ENCODE data around the gene VPS26C. TPM values are rescaled to one million over a fixed set of nuclear protein-coding genes. Genes with fewer than 3 reads are reported as not detected.
A peak's percentile ranks its signal among the peaks of the same experiment; 100 is the strongest.

The VPS26C gene
- total and polyA plus RNA-seq, 2 donors, result 29.4 to 36.2 TPM

DNA sequence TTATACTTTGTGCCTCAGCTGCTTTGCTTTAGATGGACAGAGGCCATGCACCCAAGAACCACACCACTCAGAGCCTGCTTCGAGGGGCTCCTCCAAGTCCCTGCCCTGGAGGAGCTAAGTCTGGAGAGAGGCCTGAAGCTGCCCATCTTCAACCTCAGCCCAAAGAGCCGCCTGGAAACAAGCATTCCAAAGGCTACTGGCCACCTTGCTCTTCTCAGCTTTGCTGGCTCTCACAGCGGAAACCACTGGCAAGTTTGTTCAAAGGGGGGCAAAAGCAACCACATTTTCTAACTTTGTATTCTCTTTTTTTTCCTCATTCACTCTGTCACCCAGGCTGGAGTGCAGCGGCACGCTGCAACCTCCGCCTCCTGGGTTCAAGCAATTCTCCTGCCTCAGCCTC lies 23.2 kb downstream of the VPS26C start:
- H3K27ac ChIP-seq (ENCODE audit: low read depth in 1 of 2, low read length in 1 of 2), result no peak overlapping the region
- H3K27me3 ChIP-seq (ENCODE audit: control insufficient read depth in 2 of 2, insufficient read depth in 1 of 2, low read length in 1 of 2), result no peaks in the 10 kb centered on the region
- peaks cover 6 to 11% of the 10 kb centered on the region in 2 donors for H3K36me3 ChIP-seq (ENCODE audit: control insufficient read depth in 2 of 2, insufficient read depth in 2 of 2, low read length in 1 of 2)
- H3K4me3 ChIP-seq (ENCODE audit: low read length in 2 of 2), result no peak overlapping the region
- peaks cover 9 to 17% of the 10 kb centered on the region in 2 donors for H3K4me1 ChIP-seq (ENCODE audit: control insufficient read depth in 2 of 2, insufficient read depth in 2 of 2, low read length in 2 of 2)
- DNase-seq (ENCODE audit: low read depth in 6 of 9, low spot score in 9 of 9), result no peak
- H3K9me3 ChIP-seq (ENCODE audit: control insufficient read depth in 2 of 2, insufficient read depth in 1 of 2, low read length in 1 of 2), result no peaks in the 10 kb centered on the region
- WGBS, result 98% methylated on average over 6 of the region's 6 CpGs

- 97% methylated on average over 7 of the region's 7 CpGs for WGBS
- H3K36me3 ChIP-seq (ENCODE audit: control insufficient read depth in 2 of 2, insufficient read depth in 2 of 2, low read length in 1 of 2), result peaks cover 17 to 21% of the 10 kb centered on the region in 2 donors
- DNase-seq (ENCODE audit: low read depth in 6 of 9, low spot score in 9 of 9), result no peak
- H3K27me3 ChIP-seq (ENCODE audit: control insufficient read depth in 2 of 2, insufficient read depth in 1 of 2, low read length in 1 of 2), result no peaks in the 10 kb centered on the region
- H3K4me1 ChIP-seq (ENCODE audit: control insufficient read depth in 2 of 2, insufficient read depth in 2 of 2, low read length in 2 of 2), result peaks cover 9 to 20% of the 10 kb centered on the region in 2 donors
- no peaks in the 10 kb centered on the region for H3K9me3 ChIP-seq (ENCODE audit: control insufficient read depth in 2 of 2, insufficient read depth in 1 of 2, low read length in 1 of 2)
- no peak overlapping the region for H3K4me3 ChIP-seq (ENCODE audit: low read length in 2 of 2)
- H3K27ac ChIP-seq (ENCODE audit: low read depth in 1 of 2, low read length in 1 of 2), result no peak overlapping the region
Observed at GRCh38 chr21:37241426-37241825, 25.7 kb downstream of the VPS26C start.

- WGBS, result 98% methylated on average over 8 of the region's 8 CpGs
- H3K9me3 ChIP-seq (ENCODE audit: control insufficient read depth in 2 of 2, insufficient read depth in 1 of 2, low read length in 1 of 2), result no peaks in the 10 kb centered on the region
- H3K4me3 ChIP-seq (ENCODE audit: low read length in 2 of 2), result no peak overlapping the region
- no peak overlapping the region for H3K27ac ChIP-seq (ENCODE audit: low read depth in 1 of 2, low read length in 1 of 2)
- DNase-seq (ENCODE audit: low read depth in 6 of 9, low spot score in 9 of 9), result no peak
- H3K4me1 ChIP-seq (ENCODE audit: control insufficient read depth in 2 of 2, insufficient read depth in 2 of 2, low read length in 2 of 2), result peaks cover 9 to 20% of the 10 kb centered on the region in 2 donors
- no peaks in the 10 kb centered on the region for H3K27me3 ChIP-seq (ENCODE audit: control insufficient read depth in 2 of 2, insufficient read depth in 1 of 2, low read length in 1 of 2)
- H3K36me3 ChIP-seq (ENCODE audit: control insufficient read depth in 2 of 2, insufficient read depth in 2 of 2, low read length in 1 of 2), result peaks cover 17 to 24% of the 10 kb centered on the region in 2 donors
Observed at GRCh38 chr21:37240978-37241377, 26.2 kb downstream of the VPS26C start.

GRCh38 chr21:37237764-37238163 lies 29.4 kb downstream of the VPS26C start:
- WGBS, result 36% methylated on average over 4 of the region's 4 CpGs
- Histone ChIP-seq H3K4me3 (ENCODE audit: low read length in 2 of 2) (no peak overlapping the region), H3K36me3 (ENCODE audit: control insufficient read depth in 2 of 2, insufficient read depth in 2 of 2, low read length in 1 of 2) (peaks cover 33 to 37% of the 10 kb centered on the region in 2 donors), H3K4me1 (ENCODE audit: control insufficient read depth in 2 of 2, insufficient read depth in 2 of 2, low read length in 2 of 2) (peaks cover 0 to 3% of the 10 kb centered on the region in 2 donors), H3K9me3 (ENCODE audit: control insufficient read depth in 2 of 2, insufficient read depth in 1 of 2, low read length in 1 of 2) (no peaks in the 10 kb centered on the region), H3K27me3 (ENCODE audit: control insufficient read depth in 2 of 2, insufficient read depth in 1 of 2, low read length in 1 of 2) (no peaks in the 10 kb centered on the region), H3K27ac (ENCODE audit: low read depth in 1 of 2, low read length in 1 of 2) (no peak overlapping the region)
- DNase-seq (ENCODE audit: low read depth in 6 of 9, low spot score in 9 of 9), result peak in 2 of 9 donors; percentile 12 to 37

DNA sequence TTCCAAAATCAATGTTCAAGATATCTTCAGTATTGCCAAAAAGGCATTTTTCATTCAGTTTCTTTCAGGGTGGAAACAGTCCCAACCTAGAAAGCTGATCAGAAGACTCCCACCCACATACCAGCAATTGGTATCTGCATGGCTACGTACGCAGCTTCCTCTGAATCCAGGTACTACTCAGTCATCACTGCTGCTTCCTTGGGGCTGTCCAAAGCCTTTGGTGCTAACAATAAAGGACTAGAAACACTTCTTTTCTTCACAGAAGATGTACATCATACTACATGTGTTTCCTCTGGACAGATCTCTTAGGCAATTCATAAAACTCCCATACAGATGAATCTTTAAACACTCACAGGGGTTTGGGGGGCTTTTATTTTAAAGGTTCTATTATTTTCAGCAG lies 29.8 kb downstream of the VPS26C start:
- H3K4me1 ChIP-seq (ENCODE audit: control insufficient read depth in 2 of 2, insufficient read depth in 2 of 2, low read length in 2 of 2), result peaks cover 0 to 3% of the 10 kb centered on the region in 2 donors
- H3K27ac ChIP-seq (ENCODE audit: low read depth in 1 of 2, low read length in 1 of 2), result no peak overlapping the region
- no peaks in the 10 kb centered on the region for H3K9me3 ChIP-seq (ENCODE audit: control insufficient read depth in 2 of 2, insufficient read depth in 1 of 2, low read length in 1 of 2)
- WGBS, result 95% methylated on average over 2 of the region's 2 CpGs
- H3K4me3 ChIP-seq (ENCODE audit: low read length in 2 of 2), result no peak overlapping the region
- no peak for DNase-seq (ENCODE audit: low read depth in 6 of 9, low spot score in 9 of 9)
- H3K27me3 ChIP-seq (ENCODE audit: control insufficient read depth in 2 of 2, insufficient read depth in 1 of 2, low read length in 1 of 2), result no peaks in the 10 kb centered on the region
- H3K36me3 ChIP-seq (ENCODE audit: control insufficient read depth in 2 of 2, insufficient read depth in 2 of 2, low read length in 1 of 2), result peaks cover 37 to 38% of the 10 kb centered on the region in 2 donors

DNA sequence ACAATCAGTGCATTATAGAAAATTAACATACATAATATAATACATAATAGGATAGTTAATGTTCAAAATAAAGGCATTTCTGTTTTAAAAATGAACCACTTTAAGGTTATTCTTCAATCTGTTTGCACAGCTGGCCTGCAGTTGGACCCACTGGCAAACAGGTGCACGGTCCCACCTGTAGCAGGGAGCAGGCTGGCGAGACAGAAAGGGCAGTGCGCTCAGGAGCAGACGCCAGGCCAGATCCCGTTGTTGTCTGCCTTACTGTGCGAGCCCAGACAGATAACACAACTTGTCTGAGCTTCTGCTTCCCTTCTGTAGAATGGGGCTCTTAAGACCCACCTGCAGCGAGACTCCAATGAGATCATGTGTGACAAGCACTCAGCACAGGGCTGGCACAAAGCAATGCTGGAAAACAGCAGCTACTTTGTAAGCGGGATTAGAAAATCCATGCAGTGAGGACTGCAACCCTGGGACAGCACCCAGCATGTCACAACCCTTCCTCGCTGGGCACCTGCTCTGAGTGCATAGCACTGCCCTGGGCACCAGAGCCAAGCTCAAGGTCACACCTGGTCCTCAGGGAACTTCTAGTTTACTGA lies 33.5 kb downstream of the VPS26C start:
- Histone ChIP-seq H3K27me3 (ENCODE audit: control insufficient read depth in 2 of 2, insufficient read depth in 1 of 2, low read length in 1 of 2) (no peaks in the 10 kb centered on the region), H3K27ac (ENCODE audit: low read depth in 1 of 2, low read length in 1 of 2) (no peak overlapping the region), H3K36me3 (ENCODE audit: control insufficient read depth in 2 of 2, insufficient read depth in 2 of 2, low read length in 1 of 2) (peaks cover 46 to 49% of the 10 kb centered on the region in 2 donors), H3K4me3 (ENCODE audit: low read length in 2 of 2) (no peak overlapping the region), H3K9me3 (ENCODE audit: control insufficient read depth in 2 of 2, insufficient read depth in 1 of 2, low read length in 1 of 2) (no peaks in the 10 kb centered on the region), H3K4me1 (ENCODE audit: control insufficient read depth in 2 of 2, insufficient read depth in 2 of 2, low read length in 2 of 2) (peaks cover 0 to 3% of the 10 kb centered on the region in 2 donors)
- 97% methylated on average over 9 of the region's 9 CpGs for WGBS
- no peak for DNase-seq (ENCODE audit: low read depth in 6 of 9, low spot score in 9 of 9)

GRCh38 chr21:37232274-37233018 lies 34.7 kb downstream of the VPS26C start:
- H3K27ac ChIP-seq (ENCODE audit: low read depth in 1 of 2, low read length in 1 of 2), result no peak overlapping the region
- WGBS, result 97% methylated on average over 19 of the region's 19 CpGs
- no peaks in the 10 kb centered on the region for H3K27me3 ChIP-seq (ENCODE audit: control insufficient read depth in 2 of 2, insufficient read depth in 1 of 2, low read length in 1 of 2)
- no peak overlapping the region for H3K4me3 ChIP-seq (ENCODE audit: low read length in 2 of 2)
- no peaks in the 10 kb centered on the region for H3K4me1 ChIP-seq (ENCODE audit: control insufficient read depth in 2 of 2, insufficient read depth in 2 of 2, low read length in 2 of 2)
- peaks cover 48 to 58% of the 10 kb centered on the region in 2 donors for H3K36me3 ChIP-seq (ENCODE audit: control insufficient read depth in 2 of 2, insufficient read depth in 2 of 2, low read length in 1 of 2)
- DNase-seq (ENCODE audit: low read depth in 6 of 9, low spot score in 9 of 9), result no peak
- H3K9me3 ChIP-seq (ENCODE audit: control insufficient read depth in 2 of 2, insufficient read depth in 1 of 2, low read length in 1 of 2), result no peaks in the 10 kb centered on the region

DNA sequence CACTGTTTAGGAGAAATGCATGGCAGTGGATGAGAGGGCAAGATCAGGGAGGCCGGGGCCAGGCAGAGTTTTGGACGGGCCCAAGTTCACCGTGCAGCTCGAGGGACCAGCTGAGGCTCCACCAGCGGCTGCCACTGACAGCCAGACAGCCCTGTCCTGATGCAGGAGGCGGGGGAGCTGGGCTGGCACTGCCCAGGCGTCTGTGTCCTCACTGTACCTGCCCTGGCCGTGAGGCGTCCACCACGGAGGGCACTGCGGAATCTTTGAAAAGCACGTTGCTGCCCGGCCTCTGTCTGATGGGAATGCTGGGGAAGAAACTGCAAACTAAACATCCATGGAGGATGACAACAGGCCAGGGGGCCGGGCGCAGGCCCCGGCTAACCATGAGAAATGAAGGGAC lies 35.5 kb downstream of the VPS26C start:
- Histone ChIP-seq H3K27ac (ENCODE audit: low read depth in 1 of 2, low read length in 1 of 2) (no peak overlapping the region), H3K4me3 (ENCODE audit: low read length in 2 of 2) (no peak overlapping the region), H3K36me3 (ENCODE audit: control insufficient read depth in 2 of 2, insufficient read depth in 2 of 2, low read length in 1 of 2) (peaks cover 56 to 62% of the 10 kb centered on the region in 2 donors), H3K27me3 (ENCODE audit: control insufficient read depth in 2 of 2, insufficient read depth in 1 of 2, low read length in 1 of 2) (no peaks in the 10 kb centered on the region), H3K4me1 (ENCODE audit: control insufficient read depth in 2 of 2, insufficient read depth in 2 of 2, low read length in 2 of 2) (no peaks in the 10 kb centered on the region), H3K9me3 (ENCODE audit: control insufficient read depth in 2 of 2, insufficient read depth in 1 of 2, low read length in 1 of 2) (no peaks in the 10 kb centered on the region)
- 98% methylated on average over 16 of the region's 16 CpGs for WGBS
- no peak for DNase-seq (ENCODE audit: low read depth in 6 of 9, low spot score in 9 of 9)

- H3K4me3 ChIP-seq (ENCODE audit: low read length in 2 of 2), result no peak overlapping the region
- no peaks in the 10 kb centered on the region for H3K27me3 ChIP-seq (ENCODE audit: control insufficient read depth in 2 of 2, insufficient read depth in 1 of 2, low read length in 1 of 2)
- peaks cover 0 to 3% of the 10 kb centered on the region in 2 donors for H3K4me1 ChIP-seq (ENCODE audit: control insufficient read depth in 2 of 2, insufficient read depth in 2 of 2, low read length in 2 of 2)
- no peak overlapping the region for H3K27ac ChIP-seq (ENCODE audit: low read depth in 1 of 2, low read length in 1 of 2)
- no peaks in the 10 kb centered on the region for H3K9me3 ChIP-seq (ENCODE audit: control insufficient read depth in 2 of 2, insufficient read depth in 1 of 2, low read length in 1 of 2)
- no peak for DNase-seq (ENCODE audit: low read depth in 6 of 9, low spot score in 9 of 9)
- 97% methylated on average over 12 of the region's 12 CpGs for WGBS
- H3K36me3 ChIP-seq (ENCODE audit: control insufficient read depth in 2 of 2, insufficient read depth in 2 of 2, low read length in 1 of 2), result peaks cover 60 to 66% of the 10 kb centered on the region in 2 donors
Observed at GRCh38 chr21:37231249-37231645, 35.9 kb downstream of the VPS26C start.
